OCI-LY1 (cell line): Measurements from ENCODE around the gene IFT43.
"Not testable (repeated sequence)": the region's sequence is repeated elsewhere in the genome, so short reads cannot be mapped to it uniquely, and the experiment has no call there.

Experiments
- H2AFZ ChIP-seq: fragments of 200-600 bp; sonication (generic), shearing (Covaris generic); 2 replicates; pipeline ENCODE4 v1.6.0; 2014; ENCODE audit warnings: antibody characterized with exemption, mild to moderate bottlenecking, low read length
- H3F3A ChIP-seq: fragments of 200-600 bp; sonication (generic), shearing (Covaris generic); 2 replicates; pipeline ENCODE4 v1.6.0; 2014; ENCODE audit warnings: mild to moderate bottlenecking, antibody characterized with exemption, low read length, moderate library complexity; ENCODE audit not compliant: insufficient read depth
- H3K27ac ChIP-seq: fragments of 200-600 bp; sonication (generic); 2 replicates; pipeline ENCODE4 v1.5.1; 2014; ENCODE audit warnings: low read length, mixed run types, mild to moderate bottlenecking, low read depth; ENCODE audit not compliant: poor library complexity, severe bottlenecking
- H3K27me3 ChIP-seq: fragments of 200-600 bp; sonication (generic); 2 replicates; pipeline ENCODE4 v1.6.0; 2014; ENCODE audit warnings: antibody characterized with exemption, mild to moderate bottlenecking, low read length, moderate library complexity; ENCODE audit not compliant: insufficient read depth
- H3K36me3 ChIP-seq: fragments of 200-600 bp; sonication (generic); 2 replicates; pipeline ENCODE4 v1.6.1; 2014; ENCODE audit warnings: mild to moderate bottlenecking, antibody characterized with exemption, low read length, moderate library complexity, mixed read lengths; ENCODE audit not compliant: insufficient read depth
- H3K4me1 ChIP-seq: fragments of 200-600 bp; sonication (generic); 2 replicates; pipeline ENCODE4 v1.5.1; 2014; ENCODE audit warnings: mild to moderate bottlenecking, low read length, moderate library complexity; ENCODE audit not compliant: insufficient read depth, severe bottlenecking
- H3K4me2 ChIP-seq: fragments of 200-600 bp; sonication (generic), shearing (Covaris generic); 2 replicates; pipeline ENCODE4 v1.6.1; 2014; ENCODE audit warnings: low read length
- H3K4me3 ChIP-seq: fragments of 200-600 bp; sonication (generic); 2 replicates; pipeline ENCODE4 v1.5.1; 2014; ENCODE audit warnings: low read length, low read depth, mild to moderate bottlenecking, mixed read lengths; ENCODE audit not compliant: poor library complexity, severe bottlenecking
- H3K79me2 ChIP-seq: fragments of 200-600 bp; shearing (Covaris generic); 2 replicates; pipeline ENCODE4 v1.6.1; 2016; ENCODE audit warnings: mixed run types, low read length, mixed read lengths; ENCODE audit not compliant: insufficient read depth
- H3K9ac ChIP-seq: fragments of 200-600 bp; sonication (generic), shearing (Covaris generic); 2 replicates; pipeline ENCODE4 v1.6.1; 2014; ENCODE audit warnings: mild to moderate bottlenecking, low read length, mixed read lengths
- H3K9me2 ChIP-seq: fragments of 200-600 bp; sonication (generic), shearing (Covaris generic); 2 replicates; pipeline ENCODE4 v1.6.1; 2014; ENCODE audit warnings: low read depth, mild to moderate bottlenecking, low read length, mixed read lengths
- H3K9me3 ChIP-seq: fragments of 200-600 bp; shearing (Covaris generic); 2 replicates; pipeline ENCODE4 v1.6.1; 2014; ENCODE audit warnings: low read length, mixed read lengths
- H4K20me1 ChIP-seq: fragments of 200-600 bp; sonication (generic), shearing (Covaris generic); 2 replicates; pipeline ENCODE4 v1.6.0; 2016; ENCODE audit warnings: mild to moderate bottlenecking, low read length; ENCODE audit not compliant: insufficient read depth
- CTCF ChIP-seq: fragments of 200-600 bp; sonication (generic), shearing (Covaris generic); IDR thresholded peaks from 2 replicates; pipeline ENCODE4 v1.5.1; 2017; ENCODE audit warnings: mild to moderate bottlenecking, antibody characterized with exemption, low read length, moderate library complexity, mixed read lengths
- EZH2 ChIP-seq: fragments of 200-600 bp; sonication (generic), shearing (Covaris generic); IDR thresholded peaks from 2 replicates; pipeline ENCODE4 v1.8.0; 2017; ENCODE audit warnings: borderline replicate concordance, mixed run types, mild to moderate bottlenecking, antibody characterized with exemption, low read length, moderate library complexity, mixed read lengths

Gene IFT43

GRCh38 chr14:76006253-76006652 lies 20.7 kb downstream of the IFT43 start:
- TF ChIP-seq EZH2 (no peak), CTCF (no peak)
- Histone ChIP-seq H3K4me1 (no peaks in the 10 kb centered on the region), H3K9ac (no peak overlapping the region), H3F3A (no peaks in the 10 kb centered on the region), H4K20me1 (no peaks in the 10 kb centered on the region), H3K36me3 (peaks cover 16% of the 10 kb centered on the region), H3K4me2 (no peak overlapping the region), H3K79me2 (no peaks in the 10 kb centered on the region), H3K9me2 (no peaks in the 10 kb centered on the region), H2AFZ (no peak overlapping the region), H3K27me3 (no peaks in the 10 kb centered on the region), H3K9me3 (0 out of 2 replicates have a peak, but pooled peaks cover 10% of the 10 kb centered on the region), H3K4me3 (no peak overlapping the region), H3K27ac (no peak overlapping the region)

DNA sequence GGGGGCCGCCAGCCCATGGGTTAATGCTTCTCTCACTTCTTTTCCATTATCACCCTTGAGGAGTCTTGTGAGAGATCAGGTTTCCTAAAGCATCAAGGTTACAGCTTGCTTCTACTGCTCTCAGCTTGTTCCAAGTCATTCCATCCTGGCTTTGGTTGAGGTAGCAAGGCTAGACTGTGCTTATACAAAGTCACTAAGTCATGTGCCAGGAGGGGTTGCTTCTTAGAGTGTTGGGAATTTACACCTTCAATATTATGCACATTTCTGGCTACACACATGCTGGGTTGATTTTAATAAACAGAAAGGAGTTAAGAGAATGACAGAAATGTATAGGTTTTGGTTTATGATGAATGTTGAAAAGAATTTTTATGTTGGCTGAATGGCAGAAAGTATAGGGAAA lies 21.8 kb downstream of the IFT43 start:
- H3K4me2 ChIP-seq = no peak overlapping the region
- peaks cover 14% of the 10 kb centered on the region for H3K36me3 ChIP-seq
- H3K9ac ChIP-seq = no peak overlapping the region
- no peaks in the 10 kb centered on the region for H4K20me1 ChIP-seq
- no peak for TF ChIP-seq CTCF
- no peak for TF ChIP-seq EZH2
- H3K27me3 ChIP-seq = no peaks in the 10 kb centered on the region
- 0 out of 2 replicates have a peak, but pooled peaks cover 10% of the 10 kb centered on the region for H3K9me3 ChIP-seq
- no peak overlapping the region for H3K4me3 ChIP-seq
- H3K79me2 ChIP-seq = no peaks in the 10 kb centered on the region
- H3F3A ChIP-seq = no peaks in the 10 kb centered on the region
- no peak overlapping the region for H2AFZ ChIP-seq
- H3K9me2 ChIP-seq = no peaks in the 10 kb centered on the region
- no peak overlapping the region for H3K27ac ChIP-seq
- H3K4me1 ChIP-seq = no peaks in the 10 kb centered on the region

DNA sequence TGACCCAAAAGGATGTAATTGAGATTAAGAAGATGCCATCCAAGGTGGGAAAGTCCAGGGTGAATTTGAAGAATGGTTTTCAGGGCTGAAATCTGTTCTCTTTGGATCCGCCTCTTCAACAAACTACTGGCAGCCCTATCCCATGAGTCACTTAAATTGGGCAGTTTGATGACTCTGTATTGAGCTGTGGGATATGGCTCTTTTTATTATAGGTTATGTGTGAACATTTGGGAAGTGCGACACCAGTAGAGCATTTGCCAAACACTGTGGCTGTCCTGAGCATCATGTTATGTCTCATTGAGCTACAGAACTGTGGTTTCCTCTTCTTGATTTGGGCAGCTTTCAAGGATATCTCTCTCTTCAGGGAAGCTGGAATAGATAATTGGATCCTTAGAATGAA lies 22.3 kb downstream of the IFT43 start:
- H3K27me3 ChIP-seq = no peaks in the 10 kb centered on the region
- no peak overlapping the region for H2AFZ ChIP-seq
- H3K9ac ChIP-seq = no peak overlapping the region
- no peaks in the 10 kb centered on the region for H3K4me1 ChIP-seq
- no peaks in the 10 kb centered on the region for H3K79me2 ChIP-seq
- H3K4me3 ChIP-seq = no peak overlapping the region
- peaks cover 14% of the 10 kb centered on the region for H3K36me3 ChIP-seq
- no peaks in the 10 kb centered on the region for H3K9me2 ChIP-seq
- TF ChIP-seq CTCF (no peak), EZH2 (no peak)
- H3F3A ChIP-seq = no peaks in the 10 kb centered on the region
- no peak overlapping the region for H3K27ac ChIP-seq
- H4K20me1 ChIP-seq = no peaks in the 10 kb centered on the region
- no peak overlapping the region for H3K4me2 ChIP-seq
- 0 out of 2 replicates have a peak, but pooled peaks cover 10% of the 10 kb centered on the region for H3K9me3 ChIP-seq

- not testable (repeated sequence) for H3K4me1 ChIP-seq, H3K9ac ChIP-seq, H3K4me2 ChIP-seq, H3K79me2 ChIP-seq, H3K4me3 ChIP-seq, H3K9me2 ChIP-seq, H3K9me3 ChIP-seq, H3K27me3 ChIP-seq, H3K27ac ChIP-seq, H3F3A ChIP-seq, H2AFZ ChIP-seq, H4K20me1 ChIP-seq
- peaks cover 14% of the 10 kb centered on the region for H3K36me3 ChIP-seq
Measured at GRCh38 chr14:76009627-76010026, 24.1 kb downstream of the IFT43 start.
